ENCODE measurements around the gene TXNRD2.
"Not testable (repeated sequence)": the region's sequence is repeated elsewhere in the genome, so short reads cannot be mapped to it uniquely, and the experiment has no call there.

The TXNRD2 gene

DNA sequence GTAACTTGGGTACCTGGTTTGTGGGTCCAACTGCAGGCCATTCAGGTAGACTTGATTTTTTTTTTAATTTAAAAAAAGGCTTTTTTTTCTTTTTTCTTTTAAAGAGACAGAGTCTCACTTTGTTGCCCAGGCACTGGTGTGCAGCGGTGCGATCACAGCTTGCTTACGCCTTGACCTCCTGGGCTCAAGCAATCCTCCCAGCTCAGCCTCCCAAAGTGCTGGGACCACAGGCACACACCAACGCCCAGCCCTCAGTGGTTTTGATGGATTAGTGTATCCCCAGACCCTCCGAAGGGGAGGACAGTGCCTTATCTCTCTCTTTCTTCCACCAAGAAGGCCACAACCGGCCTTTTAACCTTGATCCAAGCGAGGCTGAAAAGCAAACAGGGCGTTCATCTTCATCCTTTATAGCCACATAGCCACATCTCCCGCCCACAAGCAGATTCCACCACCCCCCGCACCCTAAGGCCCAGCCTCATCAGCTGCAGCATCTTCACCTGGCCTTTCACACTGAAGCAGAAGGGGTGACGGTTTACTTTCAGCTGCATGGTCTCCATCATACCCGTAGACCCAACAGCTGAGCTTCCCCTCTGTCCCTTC is 17.6 kb downstream of the TXNRD2 start:
- DNase-seq (ENCODE audit: low read depth in 2 of 2), result no peak

GRCh38 chr22:19921544-19922081 is 20.0 kb downstream of the TXNRD2 start:
- DNase-seq (ENCODE audit: low read depth in 2 of 2), result no peak

- no peak for DNase-seq (ENCODE audit: low read depth in 2 of 2)
Observed at GRCh38 chr22:19919701-19920363, 21.8 kb downstream of the TXNRD2 start.

DNA sequence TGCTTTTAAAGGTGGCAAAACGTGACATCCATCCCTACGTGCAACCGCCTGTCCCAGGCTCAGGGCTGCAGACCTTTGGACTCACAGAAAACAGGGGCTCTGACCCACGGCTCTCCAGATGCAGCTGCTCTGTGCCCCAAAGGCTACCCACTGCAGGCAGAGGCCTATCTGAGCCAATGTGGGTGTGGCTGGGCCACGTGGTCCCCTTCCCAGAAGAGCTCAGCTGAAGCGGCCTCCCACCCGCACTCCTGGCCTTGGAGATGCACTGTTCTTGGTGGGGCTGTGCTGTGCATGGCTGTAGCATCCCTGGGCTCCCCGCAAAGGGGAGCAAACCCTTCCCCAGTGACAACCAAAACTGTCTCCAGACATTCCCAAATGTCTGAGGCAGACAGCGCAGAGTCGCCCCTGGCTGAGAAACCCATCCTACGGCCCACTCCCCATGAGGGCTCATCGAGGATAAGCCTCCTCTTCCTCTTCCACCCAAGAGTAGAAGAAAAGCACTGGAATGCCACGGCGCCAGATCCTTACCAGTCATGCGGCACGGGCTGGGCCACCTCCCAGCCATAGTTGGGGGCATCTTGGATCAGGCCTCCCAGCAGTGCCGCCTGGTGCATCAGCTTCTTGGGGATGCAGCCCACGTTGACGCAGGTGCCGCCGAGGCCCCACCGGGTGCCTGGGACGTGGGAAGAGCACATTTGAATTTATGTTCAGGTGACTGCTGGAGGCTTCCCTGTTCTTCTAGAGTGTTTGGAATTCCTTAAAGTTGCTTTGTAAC is 23.1 kb downstream of the TXNRD2 start:
- no peak for DNase-seq (ENCODE audit: low read depth in 2 of 2)

- no peak for DNase-seq (ENCODE audit: low read depth in 2 of 2)
Observed at GRCh38 chr22:19917389-19918138, 24.1 kb downstream of the TXNRD2 start.

DNA sequence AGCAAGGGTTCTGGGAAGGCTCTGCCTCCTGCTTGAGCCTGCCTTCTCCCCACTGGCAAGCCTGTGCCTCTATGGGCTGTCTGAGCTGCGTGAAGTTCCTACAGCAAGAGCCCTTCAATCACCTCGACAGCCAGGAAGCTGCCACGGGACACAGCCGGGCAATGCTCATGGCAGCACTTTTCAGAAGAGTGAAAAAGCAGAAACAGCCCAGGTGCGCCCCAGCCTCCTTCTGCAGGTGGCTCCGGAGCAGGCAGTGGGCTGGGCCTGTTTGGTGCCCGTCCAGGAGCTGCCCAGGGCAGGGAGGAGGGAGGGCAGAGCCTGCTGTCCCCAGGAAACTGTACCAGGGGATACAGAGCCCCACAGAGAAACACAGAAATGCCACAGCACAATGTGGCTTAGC is 24.7 kb downstream of the TXNRD2 start:
- DNase-seq (ENCODE audit: low read depth in 2 of 2), result no peak

GRCh38 chr22:19916006-19916405 is 25.6 kb downstream of the TXNRD2 start:
- DNase-seq (ENCODE audit: low read depth in 2 of 2), result no peak

DNA sequence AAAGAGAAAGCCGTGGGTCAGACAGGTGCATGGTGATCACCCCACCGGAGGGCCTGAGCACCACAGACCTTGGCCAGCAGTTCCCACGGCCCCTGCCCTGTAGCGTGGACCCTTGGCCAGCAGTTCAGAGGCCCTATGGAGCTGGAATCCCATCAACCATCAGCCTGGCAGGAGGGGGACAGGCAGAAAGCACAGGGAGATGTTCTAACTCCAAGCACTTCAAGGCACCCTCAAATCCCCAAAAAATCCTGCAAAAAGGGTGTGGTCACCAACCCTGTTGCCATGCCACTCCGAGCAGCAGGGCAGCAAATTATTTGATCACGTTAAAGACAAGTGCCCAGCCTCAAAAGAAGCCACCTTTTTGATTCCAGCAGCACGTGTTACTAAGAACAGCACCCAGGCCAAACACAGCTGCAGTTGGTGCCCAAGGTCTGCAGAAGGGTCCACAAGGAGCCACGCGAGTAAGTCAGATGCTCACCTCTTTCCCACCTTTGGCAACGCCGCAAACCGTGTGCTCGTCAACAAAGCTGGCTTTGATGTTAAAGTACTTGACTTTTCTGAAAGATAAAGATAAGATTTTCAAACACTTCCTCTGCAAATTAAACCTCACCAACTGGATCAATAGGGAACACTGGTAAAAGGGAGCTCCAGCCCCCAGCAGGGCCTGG is 26.2 kb downstream of the TXNRD2 start:
- no peak for DNase-seq (ENCODE audit: low read depth in 2 of 2)

DNA sequence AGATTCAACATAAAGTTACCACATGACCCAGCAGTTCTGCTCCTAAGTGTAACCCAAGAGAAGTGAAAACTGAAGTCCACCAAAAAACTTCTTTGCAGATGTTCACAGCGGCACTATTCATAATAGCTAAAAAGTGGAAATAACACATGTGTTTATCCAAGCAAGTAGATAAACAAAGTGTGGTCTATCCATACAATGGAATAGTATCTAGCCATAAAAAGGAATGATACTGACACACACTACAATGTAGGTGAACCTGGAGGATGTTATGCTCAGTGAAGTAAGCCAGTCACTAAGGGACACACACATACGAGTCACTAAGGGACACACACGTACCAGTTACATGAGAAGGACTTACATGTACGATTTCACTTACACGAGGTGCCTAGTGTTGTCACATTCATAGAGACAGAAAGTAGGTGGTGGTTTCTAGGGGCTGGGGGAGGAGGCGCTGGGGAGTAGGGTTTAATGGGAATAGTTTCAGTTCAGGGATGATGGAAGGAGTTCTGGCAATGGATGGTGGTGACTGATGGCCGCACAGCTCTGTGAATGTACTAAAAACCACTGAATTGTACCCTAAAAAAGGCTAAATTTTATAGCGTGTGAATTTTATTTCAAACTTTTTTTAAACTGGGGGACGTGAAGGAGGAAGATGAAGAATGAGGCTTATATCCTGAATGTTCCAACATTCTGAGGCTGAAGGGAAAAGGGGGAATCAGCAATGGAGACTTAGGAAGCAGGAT is 27.2 kb downstream of the TXNRD2 start:
- DNase-seq (ENCODE audit: low read depth in 2 of 2), result no peak

DNA sequence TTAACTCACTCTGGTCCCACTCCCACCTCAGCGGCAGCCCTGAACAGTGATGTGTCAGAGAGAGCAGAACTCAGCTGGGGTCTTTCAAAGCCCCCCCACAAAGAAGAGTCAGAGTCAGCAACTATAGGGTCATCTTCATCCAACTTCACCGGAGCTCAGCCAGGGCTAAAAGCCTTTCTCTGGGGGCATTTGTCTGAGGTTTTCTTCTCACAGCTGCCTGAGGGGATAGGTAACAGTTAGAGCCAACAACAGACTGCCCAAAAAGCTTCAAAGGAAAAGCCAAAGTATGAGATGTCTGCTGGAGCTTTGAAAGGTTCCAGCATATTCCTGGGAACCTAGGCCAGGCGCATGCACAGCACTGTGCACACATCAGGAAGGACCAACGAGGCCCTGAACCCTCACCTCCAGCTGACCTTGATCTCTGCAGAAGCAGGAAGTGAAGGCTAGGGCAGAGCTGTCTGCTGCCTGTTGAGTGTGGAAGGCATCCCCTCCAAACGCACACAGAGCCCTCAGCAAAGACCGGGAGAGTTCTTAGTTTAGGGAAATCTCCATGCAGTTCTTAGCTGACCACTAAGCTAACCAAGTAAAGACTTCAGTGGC is 28.2 kb downstream of the TXNRD2 start:
- DNase-seq (ENCODE audit: low read depth in 2 of 2), result no peak

- no peak for DNase-seq (ENCODE audit: low read depth in 2 of 2)
Observed at GRCh38 chr22:19912271-19912999, 29.2 kb downstream of the TXNRD2 start.

- DNase-seq (ENCODE audit: low read depth in 2 of 2), result no peak
Observed at GRCh38 chr22:19911540-19912270, 29.9 kb downstream of the TXNRD2 start.

GRCh38 chr22:19910180-19910744 is 31.4 kb downstream of the TXNRD2 start:
- DNase-seq (ENCODE audit: low read depth in 2 of 2), result no peak

- DNase-seq (ENCODE audit: low read depth in 2 of 2), result peak; percentile 59 to 77
Observed at GRCh38 chr22:19909350-19910179, 32.1 kb downstream of the TXNRD2 start.

GRCh38 chr22:19907902-19908301 is 33.7 kb downstream of the TXNRD2 start:
- not testable (repeated sequence) for DNase-seq (ENCODE audit: low read depth in 2 of 2)

DNA sequence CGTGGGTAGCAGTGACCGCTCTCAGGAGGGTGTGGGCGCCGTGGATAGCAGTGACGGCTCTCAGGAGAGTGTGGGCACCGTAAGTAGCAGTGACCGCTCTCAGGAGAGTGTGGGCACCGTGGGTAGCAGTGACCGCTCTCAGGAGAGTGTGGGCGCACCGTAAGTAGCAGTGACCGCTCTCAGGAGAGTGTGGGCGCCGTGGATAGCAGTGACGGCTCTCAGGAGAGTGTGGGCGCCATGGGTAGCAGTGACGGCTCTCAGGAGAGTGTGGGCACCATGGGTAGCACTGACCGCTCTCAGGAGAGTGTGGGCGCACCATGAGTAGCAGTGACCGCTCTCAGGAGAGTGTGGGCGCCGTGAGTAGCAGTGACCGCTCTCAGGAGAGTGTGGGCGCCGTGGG is 34.8 kb downstream of the TXNRD2 start:
- not testable (repeated sequence) for DNase-seq (ENCODE audit: low read depth in 2 of 2)
